ENCODE results near the gene TWIST2. TPM values are rescaled to one million over a fixed set of nuclear protein-coding genes. Genes with fewer than 3 reads are reported as not detected.

TWIST2 gene
- total RNA-seq, 2 experiments from 2014 or later = not detected

- TF ChIP-seq CTCF (IDR thresholded peaks at IDR 0.05) = no peak
- Mint-ChIP-seq H3K36me3 (ENCODE audit: low read depth) (no peaks in the 10 kb centered on the region), H3K27me3 (peaks cover 5% of the 10 kb centered on the region), H3K4me1 (ENCODE audit: low read depth) (no peaks in the 10 kb centered on the region), H3K9me3 (no peaks in the 10 kb centered on the region), H3K4me3 (no peak overlapping the region), H3K27ac (no peak overlapping the region)
- ChIA-PET POLR2A (no interaction called here), CTCF (no interaction called here)
- Histone ChIP-seq H3K9me3 (ENCODE audit: control insufficient read depth in 1 of 2, insufficient read depth in 1 of 2, low read length in 2 of 2) (peaks cover 0 to 31% of the 10 kb centered on the region in 2 experiments), H3K27me3 (ENCODE audit: control insufficient read depth in 1 of 2, insufficient read depth in 2 of 2, low read length in 2 of 2) (peaks cover 0 to under 1% of the 10 kb centered on the region in 2 experiments), H3K4me3 (ENCODE audit: low read length) (no peak overlapping the region), H3K36me3 (ENCODE audit: insufficient read depth, low read length) (no peaks in the 10 kb centered on the region), H3K27ac (ENCODE audit: low read depth in 1 of 2, low read length in 2 of 2) (no peak overlapping the region), H3K4me1 (ENCODE audit: insufficient read depth, low read length) (no peaks in the 10 kb centered on the region)
- DNase-seq = no peak
- intact Hi-C loops (cut with DNase I, micrococcal nuclease) = no loop called here
- no peak for ATAC-seq (ENCODE audit: poor library complexity)
Measured at GRCh38 chr2:238907717-238908173, 59.9 kb downstream of the TWIST2 start.

- H3K4me3 ChIP-seq (ENCODE audit: low read length) = no peak overlapping the region
- ATAC-seq (ENCODE audit: poor library complexity) (no peak), DNase-seq (peak in 1 of 14 experiments; percentile 27)
- POLR2A ChIA-PET = no interaction called here
- peaks cover 0 to 31% of the 10 kb centered on the region in 2 experiments for H3K9me3 ChIP-seq (ENCODE audit: control insufficient read depth in 1 of 2, insufficient read depth in 1 of 2, low read length in 2 of 2)
- intact Hi-C loops (cut with DNase I, micrococcal nuclease) = no loop called here
- Mint-ChIP-seq H3K4me3 (no peak overlapping the region), H3K27ac (no peak overlapping the region), H3K9me3 (no peaks in the 10 kb centered on the region), H3K27me3 (peaks cover 5% of the 10 kb centered on the region), H3K4me1 (ENCODE audit: low read depth) (no peaks in the 10 kb centered on the region), H3K36me3 (ENCODE audit: low read depth) (no peaks in the 10 kb centered on the region)
- CTCF ChIA-PET = no interaction called here
- no peak overlapping the region for H3K27ac ChIP-seq (ENCODE audit: low read depth in 1 of 2, low read length in 2 of 2)
- TF ChIP-seq CTCF (IDR thresholded peaks at IDR 0.05) = no peak
- no peaks in the 10 kb centered on the region for H3K4me1 ChIP-seq (ENCODE audit: insufficient read depth, low read length)
- H3K36me3 ChIP-seq (ENCODE audit: insufficient read depth, low read length) = no peaks in the 10 kb centered on the region
- H3K27me3 ChIP-seq (ENCODE audit: control insufficient read depth in 1 of 2, insufficient read depth in 2 of 2, low read length in 2 of 2) = peaks cover 0 to 5% of the 10 kb centered on the region in 2 experiments
Measured at GRCh38 chr2:238908960-238909951, 61.4 kb downstream of the TWIST2 start.

GRCh38 chr2:238910751-238911351 is 63.0 kb downstream of the TWIST2 start:
- Histone ChIP-seq H3K27ac (ENCODE audit: low read depth in 1 of 2, low read length in 2 of 2) (no peak overlapping the region), H3K27me3 (ENCODE audit: control insufficient read depth in 1 of 2, insufficient read depth in 2 of 2, low read length in 2 of 2) (peaks cover 0 to 10% of the 10 kb centered on the region in 2 experiments), H3K4me3 (ENCODE audit: low read length) (no peak overlapping the region), H3K9me3 (ENCODE audit: control insufficient read depth in 1 of 2, insufficient read depth in 1 of 2, low read length in 2 of 2) (peaks cover 0 to 34% of the 10 kb centered on the region in 2 experiments), H3K4me1 (ENCODE audit: insufficient read depth, low read length) (no peaks in the 10 kb centered on the region), H3K36me3 (ENCODE audit: insufficient read depth, low read length) (no peaks in the 10 kb centered on the region)
- ChIA-PET POLR2A (no interaction called here), CTCF (no interaction called here)
- no peak for TF ChIP-seq CTCF (IDR thresholded peaks at IDR 0.05)
- H3K9me3 Mint-ChIP-seq = no peaks in the 10 kb centered on the region
- DNase-seq (no peak), ATAC-seq (ENCODE audit: poor library complexity) (no peak)
- H3K36me3 Mint-ChIP-seq (ENCODE audit: low read depth) = no peaks in the 10 kb centered on the region
- H3K4me1 Mint-ChIP-seq (ENCODE audit: low read depth) = no peaks in the 10 kb centered on the region
- no peak overlapping the region for H3K4me3 Mint-ChIP-seq
- no peak overlapping the region for H3K27ac Mint-ChIP-seq
- intact Hi-C loops (cut with DNase I, micrococcal nuclease) = no loop called here
- H3K27me3 Mint-ChIP-seq = peaks cover 15% of the 10 kb centered on the region
